GM23338 (cell line): ENCODE results near the gene CDC73. TPM values are rescaled to one million over a fixed set of nuclear protein-coding genes. Genes with fewer than 3 reads are reported as not detected.

Source experiments
- ATAC-seq: fragments of 200-7000 bp; cut with Tn5 transposase; 3 replicates; pipeline ENCODE4 v1.9.1; 2020
- DNase-seq: peaks from one replicate; pipeline ENCODE4 v3.0.0-alpha.2; 2015; ENCODE audit warnings: low spot score
- H2AFZ ChIP-seq: fragments of 200-600 bp; sonication (generic); 2 replicates; pipeline ENCODE4 v1.8.0; 2016; ENCODE audit warnings: antibody characterized with exemption, mild to moderate bottlenecking, moderate library complexity
- H3F3A ChIP-seq: fragments of 200-600 bp; sonication (generic); replicated peaks from 2 replicates; pipeline ENCODE4 v1.8.0; 2017; ENCODE audit warnings: antibody characterized with exemption, mixed run types, low read depth
- H3K27ac ChIP-seq: fragments of 200-600 bp; sonication (generic); 2 replicates; pipeline ENCODE4 v1.6.1; 2016; ENCODE audit warnings: low read depth
- H3K27me3 ChIP-seq: fragments of 200-600 bp; sonication (generic); 2 replicates; pipeline ENCODE4 v1.8.0; 2016; ENCODE audit warnings: mild to moderate bottlenecking, mixed run types, moderate library complexity; ENCODE audit not compliant: insufficient read depth
- H3K36me3 ChIP-seq: fragments of 200-600 bp; sonication (generic); 2 replicates; pipeline ENCODE4 v1.8.0; 2016; ENCODE audit warnings: mild to moderate bottlenecking; ENCODE audit not compliant: insufficient read depth
- H3K4me1 ChIP-seq: fragments of 200-600 bp; sonication (generic); 2 replicates; pipeline ENCODE4 v1.8.0; 2016; ENCODE audit warnings: mild to moderate bottlenecking, moderate library complexity; ENCODE audit not compliant: insufficient read depth
- H3K4me2 ChIP-seq: fragments of 200-600 bp; sonication (generic); 2 replicates; pipeline ENCODE4 v1.7.1; 2017; ENCODE audit warnings: mixed run types
- H3K4me3 ChIP-seq: fragments of 200-600 bp; sonication (generic); 2 replicates; pipeline ENCODE4 v1.6.1; 2016; ENCODE audit warnings: mixed run types
- H3K79me2 ChIP-seq: fragments of 200-600 bp; sonication (generic); replicated peaks from 2 replicates; pipeline ENCODE4 v1.8.0; 2017; ENCODE audit warnings: mild to moderate bottlenecking; ENCODE audit not compliant: insufficient read depth
- H3K9me2 ChIP-seq: fragments of 200-600 bp; sonication (generic); 2 replicates; pipeline ENCODE4 v1.8.0; 2017; ENCODE audit not compliant: insufficient read depth
- H4K20me1 ChIP-seq: fragments of 200-600 bp; sonication (generic); replicated peaks from 2 replicates; pipeline ENCODE4 v1.8.0; 2017; ENCODE audit warnings: mild to moderate bottlenecking; ENCODE audit not compliant: insufficient read depth
- H3K27ac Mint-ChIP-seq: 2 replicates; pipeline ENCODE4 v1.8.0; 2020; ENCODE audit warnings: inconsistent platforms, mild to moderate bottlenecking, moderate library complexity, mixed read lengths
- H3K27me3 Mint-ChIP-seq: 3 replicates; pipeline ENCODE4 v1.8.0; 2022; ENCODE audit warnings: low read depth, mild to moderate bottlenecking, moderate library complexity, mixed read lengths, inconsistent platforms; ENCODE audit not compliant: insufficient read depth, poor library complexity
- H3K36me3 Mint-ChIP-seq: 3 replicates; pipeline ENCODE4 v1.8.0; 2021; ENCODE audit warnings: low read depth, mild to moderate bottlenecking, inconsistent platforms, moderate library complexity, mixed read lengths
- H3K4me1 Mint-ChIP-seq: 3 replicates; pipeline ENCODE4 v1.8.0; 2020; ENCODE audit warnings: mild to moderate bottlenecking, inconsistent platforms, mixed read lengths
- H3K4me3 Mint-ChIP-seq: 3 replicates; pipeline ENCODE4 v1.8.0; 2021; ENCODE audit warnings: moderate library complexity, mild to moderate bottlenecking, inconsistent platforms, mixed read lengths
- H3K9me3 Mint-ChIP-seq: 3 replicates; pipeline ENCODE4 v1.8.0; 2020; ENCODE audit warnings: moderate library complexity, mild to moderate bottlenecking, inconsistent platforms, mixed read lengths
- CREB1 ChIP-seq: fragments of 250-450 bp; sonication (Bioruptor Pico); IDR thresholded peaks from 2 replicates; pipeline ENCODE4 v1.5.0; 2020; ENCODE audit warnings: low read depth, mild to moderate bottlenecking, moderate library complexity
- EZH2 ChIP-seq: fragments of 200-600 bp; sonication (generic); IDR thresholded peaks from one replicate; pipeline ENCODE4 v1.8.0; 2017; ENCODE audit warnings: antibody characterized with exemption, mild to moderate bottlenecking, low read depth; ENCODE audit not compliant: unreplicated experiment
- NANOG ChIP-seq: IDR thresholded peaks from 2 replicates; pipeline ENCODE4 v1.6.1; 2016; ENCODE audit warnings: antibody characterized with exemption, borderline replicate concordance
- POLR2AphosphoS5 ChIP-seq: IDR thresholded peaks from 2 replicates; pipeline ENCODE4 v1.6.1; 2016; ENCODE audit warnings: antibody characterized with exemption, low read depth
- REST ChIP-seq: IDR thresholded peaks from one replicate; pipeline ENCODE4 v1.6.1; 2018; ENCODE audit warnings: antibody characterized with exemption; ENCODE audit not compliant: unreplicated experiment
- STAT1 ChIP-seq: IDR thresholded peaks from one replicate; pipeline ENCODE4 v1.6.1; 2016; ENCODE audit warnings: antibody characterized with exemption; ENCODE audit not compliant: unreplicated experiment
- ZNF114 ChIP-seq: fragments of 250-450 bp; sonication (Bioruptor Pico); IDR thresholded peaks from 2 replicates; pipeline ENCODE4 v1.5.0; 2020; ENCODE audit warnings: mild to moderate bottlenecking, moderate library complexity
- ZNF331 ChIP-seq: fragments of 250-450 bp; sonication (Bioruptor Pico); IDR thresholded peaks from 2 replicates; pipeline ENCODE4 v1.5.0; 2020; ENCODE audit warnings: low read depth, mild to moderate bottlenecking, moderate library complexity
- ZNF462 ChIP-seq: fragments of 250-450 bp; sonication (Bioruptor Pico); IDR thresholded peaks from 2 replicates; pipeline ENCODE4 v1.5.0; 2020; ENCODE audit warnings: mild to moderate bottlenecking, moderate library complexity
- polyA plus RNA-seq: library from polyadenylated mRNA; unstranded; fragments of >200 nt; fragmentation: Nextera tagmentation; extraction: Ambion mirVana; gene quantifications from 2 replicates; pipeline ENCODE4 v1.2.1, GENCODE V29; 2016
- total RNA-seq: library from RNA; depleted of rRNA; stranded (reverse); fragments of >200 nt; shearing (Covaris generic); gene quantifications from 2 replicates; pipeline ENCODE4 v1.2.3, GENCODE V29; 2014
- TF ChIP-seq, protein P1 (sequence below), 2 experiments: fragments of 200-600 bp in 1 of 2; sonication (generic) in 1 of 2; conservative IDR thresholded peaks; 2 replicates each; pipeline versions ENCODE4 v1.5.1 to v1.6.1; 2016 to 2017; ENCODE audit warnings: antibody characterized with exemption in 2 of 2, low read depth in 2 of 2, mild to moderate bottlenecking in 2 of 2, moderate library complexity in 1 of 2

Gene CDC73
- total and polyA plus RNA-seq, 2 experiments from 2014 or later, result 40.4 to 63.2 TPM

- TF ChIP-seq STAT1 (no peak), REST (no peak)
- TF ChIP-seq, protein P1, sequence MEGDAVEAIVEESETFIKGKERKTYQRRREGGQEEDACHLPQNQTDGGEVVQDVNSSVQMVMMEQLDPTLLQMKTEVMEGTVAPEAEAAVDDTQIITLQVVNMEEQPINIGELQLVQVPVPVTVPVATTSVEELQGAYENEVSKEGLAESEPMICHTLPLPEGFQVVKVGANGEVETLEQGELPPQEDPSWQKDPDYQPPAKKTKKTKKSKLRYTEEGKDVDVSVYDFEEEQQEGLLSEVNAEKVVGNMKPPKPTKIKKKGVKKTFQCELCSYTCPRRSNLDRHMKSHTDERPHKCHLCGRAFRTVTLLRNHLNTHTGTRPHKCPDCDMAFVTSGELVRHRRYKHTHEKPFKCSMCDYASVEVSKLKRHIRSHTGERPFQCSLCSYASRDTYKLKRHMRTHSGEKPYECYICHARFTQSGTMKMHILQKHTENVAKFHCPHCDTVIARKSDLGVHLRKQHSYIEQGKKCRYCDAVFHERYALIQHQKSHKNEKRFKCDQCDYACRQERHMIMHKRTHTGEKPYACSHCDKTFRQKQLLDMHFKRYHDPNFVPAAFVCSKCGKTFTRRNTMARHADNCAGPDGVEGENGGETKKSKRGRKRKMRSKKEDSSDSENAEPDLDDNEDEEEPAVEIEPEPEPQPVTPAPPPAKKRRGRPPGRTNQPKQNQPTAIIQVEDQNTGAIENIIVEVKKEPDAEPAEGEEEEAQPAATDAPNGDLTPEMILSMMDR (conservative IDR thresholded peaks at IDR 0.05; ENCODE audit: low read depth in 2 of 2), result no peak
These were observed 1.9 kb downstream of the CDC73 start (continued) for GRCh38 chr1:193123751-193124150.

GRCh38 chr1:193125369-193125768, 3.5 kb downstream of the CDC73 start:
- Histone ChIP-seq H3K4me3 (no peak overlapping the region), H4K20me1 (peaks cover 13% of the 10 kb centered on the region), H3K4me2 (no peak overlapping the region), H3K27ac (no peak overlapping the region), H3F3A (no peaks in the 10 kb centered on the region), H3K9me2 (no peaks in the 10 kb centered on the region), H3K27me3 (peaks cover 3% of the 10 kb centered on the region; the same call in 1 of the 2 replicates), H3K79me2 (peaks cover 81% of the 10 kb centered on the region), H2AFZ (no peak overlapping the region), H3K36me3 (peaks cover 19% of the 10 kb centered on the region), H3K4me1 (peaks cover 14% of the 10 kb centered on the region)
- peaks cover 30% of the 10 kb centered on the region for H3K36me3 Mint-ChIP-seq
- H3K27me3 Mint-ChIP-seq, result peaks cover 4% of the 10 kb centered on the region
- no peak for DNase-seq
- H3K9me3 Mint-ChIP-seq, result no peaks in the 10 kb centered on the region
- no peak for ATAC-seq
- no peak overlapping the region for H3K4me3 Mint-ChIP-seq
- H3K27ac Mint-ChIP-seq, result no peak overlapping the region
- H3K4me1 Mint-ChIP-seq, result peaks cover 17% of the 10 kb centered on the region
- TF ChIP-seq ZNF331 (CRISPR knock-in tag) (no peak), ZNF114 (CRISPR knock-in tag) (no peak), STAT1 (no peak), ZNF462 (CRISPR knock-in tag) (no peak), NANOG (no peak), CREB1 (no peak), EZH2 (no peak), POLR2AphosphoS5 (no peak)
- TF ChIP-seq, protein P1 (conservative IDR thresholded peaks at IDR 0.05; ENCODE audit: low read depth in 2 of 2), result no peak
